Lung (tissue), 12 donors: ENCODE results near the gene PPM1L. TPM values are rescaled to one million over a fixed set of nuclear protein-coding genes. Genes with fewer than 3 reads are reported as not detected.

ENCODE experiments used
- ATAC-seq: fragments of 200-7000 bp; cut with Tn5 transposase; one replicate; pipeline ENCODE4 v1.9.1; 2020; ENCODE audit warnings: moderate number of reproducible peaks; ENCODE audit not compliant: insufficient read depth, low FRiP score
- DNase-seq, 3 donors: peaks; one replicate each; pipeline ENCODE4 v3.0.0-alpha.2; 2013 to 2017
- H3K27ac ChIP-seq, 2 donors: one replicate each; pipeline ENCODE4 v1.5.1; 2013; ENCODE audit warnings: mild to moderate bottlenecking in 2 of 2, moderate library complexity in 2 of 2, control low read depth in 1 of 2, inconsistent platforms in 1 of 2, low read depth in 1 of 2, low read length in 1 of 2
- H3K27me3 ChIP-seq, 3 donors: one replicate each; pipeline ENCODE4 v1.5.1; 2013; ENCODE audit warnings: low read length in 2 of 3; ENCODE audit not compliant: control insufficient read depth in 3 of 3, insufficient read depth in 3 of 3
- H3K36me3 ChIP-seq, 4 donors: one replicate each; pipeline ENCODE4 v1.5.1; 2013; ENCODE audit warnings: low read length in 4 of 4, mild to moderate bottlenecking in 1 of 4, moderate library complexity in 1 of 4; ENCODE audit not compliant: control insufficient read depth in 4 of 4, insufficient read depth in 4 of 4
- H3K4me1 ChIP-seq, 5 donors: one replicate each; pipeline ENCODE4 v1.5.1; 2013; ENCODE audit warnings: low read length in 5 of 5, mild to moderate bottlenecking in 2 of 5, moderate library complexity in 1 of 5; ENCODE audit not compliant: control insufficient read depth in 5 of 5, insufficient read depth in 5 of 5
- H3K4me3 ChIP-seq: one replicate; pipeline ENCODE4 v1.5.1; 2013; ENCODE audit warnings: mild to moderate bottlenecking, control low read depth, moderate library complexity
- H3K9ac ChIP-seq, 2 donors: one replicate each; pipeline ENCODE4 v1.5.1; 2013; ENCODE audit warnings: low read length in 2 of 2, control low read depth in 1 of 2; ENCODE audit not compliant: insufficient read depth in 1 of 2
- H3K9me3 ChIP-seq, 4 donors: one replicate each; pipeline ENCODE4 v1.5.1; 2013; ENCODE audit warnings: low read length in 3 of 4, mild to moderate bottlenecking in 1 of 4, moderate library complexity in 1 of 4; ENCODE audit not compliant: control insufficient read depth in 4 of 4, insufficient read depth in 3 of 4
- CTCF ChIP-seq: IDR thresholded peaks from 2 replicates; pipeline ENCODE4 v1.5.1; 2012; ENCODE audit warnings: mild to moderate bottlenecking; ENCODE audit errors: control extremely low read depth, extremely low read depth
- WGBS, 2 donors: extraction: QIAGEN DNeasy Blood & Tissue Kit; methylation state at CpG; one replicate each; pipeline ENCODE4 v1.1.7; 2013; 5-methylcytosine and 5-hydroxymethylcytosine counted together
- polyA plus RNA-seq, 2 donors: library from polyadenylated mRNA; stranded (reverse); fragments of 200-250 nt; gene quantifications; one replicate each; pipeline ENCODE4 v1.2.1, GENCODE V29; 2013
- total RNA-seq, 2 donors: library from RNA; depleted of rRNA in 1 of 2; stranded (reverse); fragments of >200 nt in 1 of 2; gene quantifications; one replicate each; pipeline ENCODE4 v1.2.1, GENCODE V29; 2014 to 2021
- donor health status: control.
- donor health status: control.
- donor health status: Bipolar disorder and iron deficiency.
- donor health status: healthy.
- donor health status: DM: yes; HTN: yes; CAD: no.

PPM1L gene
- total and polyA plus RNA-seq, 4 donors, result 1.5 to 17.7 (median 6.7) TPM

- peaks cover 0 to 3% (median 0%) of the 10 kb centered on the region in 5 donors for H3K4me1 ChIP-seq
- no peaks in the 10 kb centered on the region for H3K27me3 ChIP-seq
- no peak for ATAC-seq
- H3K27ac ChIP-seq, result no peak overlapping the region
- 83% methylated on average over 2 of the region's 2 CpGs for WGBS, 2 donors
- H3K4me3 ChIP-seq, result no peak overlapping the region
- H3K9me3 ChIP-seq, result no peaks in the 10 kb centered on the region
- H3K9ac ChIP-seq, result no peak overlapping the region
- no peak for TF ChIP-seq CTCF
- H3K36me3 ChIP-seq, result no peaks in the 10 kb centered on the region
- DNase-seq, result no peak
These were observed 100.4 kb downstream of the PPM1L start for GRCh38 chr3:160856450-160856849.

GRCh38 chr3:160857476-160858119 is 101.6 kb downstream of the PPM1L start:
- Histone ChIP-seq H3K9me3 (no peaks in the 10 kb centered on the region), H3K27me3 (no peaks in the 10 kb centered on the region), H3K4me3 (no peak overlapping the region), H3K4me1 (peaks cover 0 to 3% (median 0%) of the 10 kb centered on the region in 5 donors), H3K27ac (no peak overlapping the region), H3K9ac (no peak overlapping the region), H3K36me3 (no peaks in the 10 kb centered on the region)
- no peak for ATAC-seq
- WGBS, 2 donors, result 94 to 97% methylated on average over 2 of the region's 2 CpGs
- TF ChIP-seq CTCF, result no peak
- no peak for DNase-seq

- Histone ChIP-seq H3K4me3 (no peak overlapping the region), H3K4me1 (peaks cover 0 to 3% (median 0%) of the 10 kb centered on the region in 5 donors), H3K9me3 (no peaks in the 10 kb centered on the region), H3K27ac (no peak overlapping the region), H3K27me3 (no peaks in the 10 kb centered on the region), H3K9ac (no peak overlapping the region), H3K36me3 (no peaks in the 10 kb centered on the region)
- no peak for TF ChIP-seq CTCF
- whole genome bisulfite sequencing, 2 donors, result 39 to 64% methylated on average over 1 of the region's 1 CpG
- ATAC-seq (no peak), DNase-seq (no peak)
These were observed 104.3 kb downstream of the PPM1L start for GRCh38 chr3:160860346-160860745.

GRCh38 chr3:160869825-160870224 is 113.8 kb downstream of the PPM1L start:
- H3K9me3 ChIP-seq, result no peaks in the 10 kb centered on the region
- ATAC-seq, result no peak
- H3K27me3 ChIP-seq, result no peaks in the 10 kb centered on the region
- DNase-seq, result no peak
- peaks cover 0 to 8% (median 0%) of the 10 kb centered on the region in 5 donors for H3K4me1 ChIP-seq
- H3K27ac ChIP-seq, result peak overlapping the region in 1 of 2 donors; percentile 69
- WGBS, 2 donors, result 64 to 72% methylated on average over 2 of the region's 2 CpGs
- no peak for TF ChIP-seq CTCF
- H3K4me3 ChIP-seq, result no peak overlapping the region
- no peak overlapping the region for H3K9ac ChIP-seq
- H3K36me3 ChIP-seq, result no peaks in the 10 kb centered on the region
